ENCODE results near the gene SPRY1.

The SPRY1 gene

GRCh38 chr4:123419885-123420755 lies 23.5 kb downstream of the SPRY1 start:
- Histone ChIP-seq H3K4me1 (ENCODE audit: control insufficient read depth in 2 of 2, insufficient read depth in 2 of 2, low read length in 2 of 2) (peaks cover 0 to 11% of the 10 kb centered on the region in 2 donors), H3K27me3 (ENCODE audit: control insufficient read depth in 2 of 2, insufficient read depth in 2 of 2, low read length in 2 of 2) (no peaks in the 10 kb centered on the region), H3K36me3 (ENCODE audit: control insufficient read depth in 2 of 2, insufficient read depth in 2 of 2, low read length in 2 of 2) (no peaks in the 10 kb centered on the region), H3K9me3 (ENCODE audit: control insufficient read depth in 2 of 2, low read length in 2 of 2) (no peaks in the 10 kb centered on the region), H3K27ac (ENCODE audit: low read depth in 2 of 2, low read length in 2 of 2) (no peak overlapping the region), H3K4me3 (ENCODE audit: low read length in 2 of 2) (no peak overlapping the region), H3K9ac (ENCODE audit: low read depth in 1 of 2, low read length in 2 of 2) (no peak overlapping the region)

- Histone ChIP-seq H3K9me3 (ENCODE audit: control insufficient read depth in 2 of 2, low read length in 2 of 2) (no peaks in the 10 kb centered on the region), H3K36me3 (ENCODE audit: control insufficient read depth in 2 of 2, insufficient read depth in 2 of 2, low read length in 2 of 2) (no peaks in the 10 kb centered on the region), H3K4me1 (ENCODE audit: control insufficient read depth in 2 of 2, insufficient read depth in 2 of 2, low read length in 2 of 2) (peaks cover 0 to 11% of the 10 kb centered on the region in 2 donors), H3K27ac (ENCODE audit: low read depth in 2 of 2, low read length in 2 of 2) (no peak overlapping the region), H3K9ac (ENCODE audit: low read depth in 1 of 2, low read length in 2 of 2) (peak overlapping the region in 1 of 2 donors; percentile 18), H3K4me3 (ENCODE audit: low read length in 2 of 2) (peak overlapping the region in 1 of 2 donors; percentile 24), H3K27me3 (ENCODE audit: control insufficient read depth in 2 of 2, insufficient read depth in 2 of 2, low read length in 2 of 2) (no peaks in the 10 kb centered on the region)
Observed at GRCh38 chr4:123421227-123421936, 24.8 kb downstream of the SPRY1 start.

- Histone ChIP-seq H3K27ac (ENCODE audit: low read depth in 2 of 2, low read length in 2 of 2) (no peak overlapping the region), H3K27me3 (ENCODE audit: control insufficient read depth in 2 of 2, insufficient read depth in 2 of 2, low read length in 2 of 2) (no peaks in the 10 kb centered on the region)
Observed at GRCh38 chr4:123421937-123422781, 25.6 kb downstream of the SPRY1 start.

GRCh38 chr4:123423819-123424218 lies 27.2 kb downstream of the SPRY1 start:
- H3K9ac ChIP-seq (ENCODE audit: low read depth in 1 of 2, low read length in 2 of 2), result no peak overlapping the region
- no peaks in the 10 kb centered on the region for H3K27me3 ChIP-seq (ENCODE audit: control insufficient read depth in 2 of 2, insufficient read depth in 2 of 2, low read length in 2 of 2)
- H3K4me1 ChIP-seq (ENCODE audit: control insufficient read depth in 2 of 2, insufficient read depth in 2 of 2, low read length in 2 of 2), result peaks cover 0 to 3% of the 10 kb centered on the region in 2 donors
- H3K9me3 ChIP-seq (ENCODE audit: control insufficient read depth in 2 of 2, low read length in 2 of 2), result no peaks in the 10 kb centered on the region
- H3K36me3 ChIP-seq (ENCODE audit: control insufficient read depth in 2 of 2, insufficient read depth in 2 of 2, low read length in 2 of 2), result no peaks in the 10 kb centered on the region
- no peak overlapping the region for H3K27ac ChIP-seq (ENCODE audit: low read depth in 2 of 2, low read length in 2 of 2)
- no peak overlapping the region for H3K4me3 ChIP-seq (ENCODE audit: low read length in 2 of 2)

More at GRCh38 chr4:123421937-123422781, 25.6 kb downstream of the SPRY1 start:
- Histone ChIP-seq H3K4me3 (ENCODE audit: low read length in 2 of 2) (peak overlapping the region in 1 of 2 donors; percentile 46), H3K9ac (ENCODE audit: low read depth in 1 of 2, low read length in 2 of 2) (peak overlapping the region; percentile 18), H3K4me1 (ENCODE audit: control insufficient read depth in 2 of 2, insufficient read depth in 2 of 2, low read length in 2 of 2) (peaks cover 0 to 11% of the 10 kb centered on the region in 2 donors), H3K9me3 (ENCODE audit: control insufficient read depth in 2 of 2, low read length in 2 of 2) (no peaks in the 10 kb centered on the region), H3K36me3 (ENCODE audit: control insufficient read depth in 2 of 2, insufficient read depth in 2 of 2, low read length in 2 of 2) (no peaks in the 10 kb centered on the region)

- H3K4me3 ChIP-seq (ENCODE audit: low read length in 2 of 2), result no peak overlapping the region
- no peak overlapping the region for H3K9ac ChIP-seq (ENCODE audit: low read depth in 1 of 2, low read length in 2 of 2)
- H3K4me1 ChIP-seq (ENCODE audit: control insufficient read depth in 2 of 2, insufficient read depth in 2 of 2, low read length in 2 of 2), result no peaks in the 10 kb centered on the region
- no peaks in the 10 kb centered on the region for H3K9me3 ChIP-seq (ENCODE audit: control insufficient read depth in 2 of 2, low read length in 2 of 2)
- H3K27me3 ChIP-seq (ENCODE audit: control insufficient read depth in 2 of 2, insufficient read depth in 2 of 2, low read length in 2 of 2), result no peaks in the 10 kb centered on the region
- no peaks in the 10 kb centered on the region for H3K36me3 ChIP-seq (ENCODE audit: control insufficient read depth in 2 of 2, insufficient read depth in 2 of 2, low read length in 2 of 2)
- no peak overlapping the region for H3K27ac ChIP-seq (ENCODE audit: low read depth in 2 of 2, low read length in 2 of 2)
Observed at GRCh38 chr4:123427951-123428350, 31.4 kb downstream of the SPRY1 start.

- H3K9ac ChIP-seq (ENCODE audit: low read depth in 1 of 2, low read length in 2 of 2), result no peak overlapping the region
- no peak overlapping the region for H3K27ac ChIP-seq (ENCODE audit: low read depth in 2 of 2, low read length in 2 of 2)
- no peaks in the 10 kb centered on the region for H3K36me3 ChIP-seq (ENCODE audit: control insufficient read depth in 2 of 2, insufficient read depth in 2 of 2, low read length in 2 of 2)
- H3K4me3 ChIP-seq (ENCODE audit: low read length in 2 of 2), result no peak overlapping the region
- no peaks in the 10 kb centered on the region for H3K9me3 ChIP-seq (ENCODE audit: control insufficient read depth in 2 of 2, low read length in 2 of 2)
- H3K27me3 ChIP-seq (ENCODE audit: control insufficient read depth in 2 of 2, insufficient read depth in 2 of 2, low read length in 2 of 2), result no peaks in the 10 kb centered on the region
- H3K4me1 ChIP-seq (ENCODE audit: control insufficient read depth in 2 of 2, insufficient read depth in 2 of 2, low read length in 2 of 2), result no peaks in the 10 kb centered on the region
Observed at GRCh38 chr4:123430031-123430430, 33.4 kb downstream of the SPRY1 start.

GRCh38 chr4:123430501-123430900 lies 33.9 kb downstream of the SPRY1 start:
- Histone ChIP-seq H3K36me3 (ENCODE audit: control insufficient read depth in 2 of 2, insufficient read depth in 2 of 2, low read length in 2 of 2) (no peaks in the 10 kb centered on the region), H3K9me3 (ENCODE audit: control insufficient read depth in 2 of 2, low read length in 2 of 2) (no peaks in the 10 kb centered on the region), H3K4me3 (ENCODE audit: low read length in 2 of 2) (no peak overlapping the region), H3K4me1 (ENCODE audit: control insufficient read depth in 2 of 2, insufficient read depth in 2 of 2, low read length in 2 of 2) (no peaks in the 10 kb centered on the region), H3K27me3 (ENCODE audit: control insufficient read depth in 2 of 2, insufficient read depth in 2 of 2, low read length in 2 of 2) (no peaks in the 10 kb centered on the region), H3K27ac (ENCODE audit: low read depth in 2 of 2, low read length in 2 of 2) (no peak overlapping the region), H3K9ac (ENCODE audit: low read depth in 1 of 2, low read length in 2 of 2) (no peak overlapping the region)

GRCh38 chr4:123433573-123433972 lies 37.0 kb downstream of the SPRY1 start:
- Histone ChIP-seq H3K9me3 (ENCODE audit: control insufficient read depth in 2 of 2, low read length in 2 of 2) (no peaks in the 10 kb centered on the region), H3K27me3 (ENCODE audit: control insufficient read depth in 2 of 2, insufficient read depth in 2 of 2, low read length in 2 of 2) (no peaks in the 10 kb centered on the region), H3K4me3 (ENCODE audit: low read length in 2 of 2) (no peak overlapping the region), H3K4me1 (ENCODE audit: control insufficient read depth in 2 of 2, insufficient read depth in 2 of 2, low read length in 2 of 2) (no peaks in the 10 kb centered on the region), H3K36me3 (ENCODE audit: control insufficient read depth in 2 of 2, insufficient read depth in 2 of 2, low read length in 2 of 2) (no peaks in the 10 kb centered on the region), H3K27ac (ENCODE audit: low read depth in 2 of 2, low read length in 2 of 2) (no peak overlapping the region), H3K9ac (ENCODE audit: low read depth in 1 of 2, low read length in 2 of 2) (no peak overlapping the region)

GRCh38 chr4:123433976-123434375 lies 37.4 kb downstream of the SPRY1 start:
- Histone ChIP-seq H3K27ac (ENCODE audit: low read depth in 2 of 2, low read length in 2 of 2) (no peak overlapping the region), H3K9ac (ENCODE audit: low read depth in 1 of 2, low read length in 2 of 2) (no peak overlapping the region), H3K9me3 (ENCODE audit: control insufficient read depth in 2 of 2, low read length in 2 of 2) (no peaks in the 10 kb centered on the region), H3K4me3 (ENCODE audit: low read length in 2 of 2) (no peak overlapping the region), H3K4me1 (ENCODE audit: control insufficient read depth in 2 of 2, insufficient read depth in 2 of 2, low read length in 2 of 2) (no peaks in the 10 kb centered on the region), H3K36me3 (ENCODE audit: control insufficient read depth in 2 of 2, insufficient read depth in 2 of 2, low read length in 2 of 2) (no peaks in the 10 kb centered on the region), H3K27me3 (ENCODE audit: control insufficient read depth in 2 of 2, insufficient read depth in 2 of 2, low read length in 2 of 2) (no peaks in the 10 kb centered on the region)

Measured in mucosa of rectum (tissue), 2 donors.